Left lung (tissue), 10 donors: ENCODE data around the gene RAX2. TPM values are rescaled to one million over a fixed set of nuclear protein-coding genes. Genes with fewer than 3 reads are reported as not detected.

Source experiments
- ATAC-seq: fragments of 200-7000 bp; cut with Tn5 transposase; one replicate; pipeline ENCODE4 v1.9.1; 2020; ENCODE audit warnings: moderate library complexity
- DNase-seq, 4 donors: peaks; one replicate each; pipeline ENCODE4 v3.0.0-alpha.2; 2013 to 2020
- H3K27ac ChIP-seq, 2 donors: fragments of 200-600 bp; sonication (generic) in 1 of 2; one replicate each; pipeline versions ENCODE4 v1.5.0 to v1.8.0; 2020 to 2021
- H3K27me3 ChIP-seq, 2 donors: fragments of 200-600 bp; sonication (generic) in 1 of 2; one replicate each; pipeline versions ENCODE4 v1.5.0 to v1.8.0; 2020 to 2021
- H3K36me3 ChIP-seq, 2 donors: fragments of 200-600 bp; sonication (generic) in 1 of 2; one replicate each; pipeline versions ENCODE4 v1.5.0 to v1.8.0; 2020 to 2021
- H3K4me1 ChIP-seq, 2 donors: fragments of 200-600 bp; one replicate each; pipeline ENCODE4 v1.8.0; 2021
- H3K4me3 ChIP-seq, 2 donors: fragments of 200-600 bp; sonication (generic) in 1 of 2; one replicate each; pipeline versions ENCODE4 v1.5.0 to v1.8.0; 2020 to 2021; ENCODE audit warnings: mild to moderate bottlenecking in 1 of 2
- H3K9me3 ChIP-seq, 2 donors: fragments of 200-600 bp; sonication (generic) in 1 of 2; one replicate each; pipeline versions ENCODE4 v1.5.0 to v1.8.0; 2020 to 2021
- intact Hi-C, 2 donors: fragments of 100-400 bp; cut with DNase I; formaldehyde crosslinking; loops; one replicate each; pipeline versions ENCODE4 v1.11.2 to v1.14.2; 2022
- polyA plus RNA-seq, 6 donors: library from polyadenylated mRNA; unstranded; fragments of 120-200 nt; gene quantifications; one replicate each; pipeline ENCODE4 v1.2.1, GENCODE V29; 2013; ENCODE audit not compliant: insufficient read length in 6 of 6
- total RNA-seq, 2 donors: library from RNA; stranded (reverse); fragmentation: NEBNext Ultra II Directional; extraction: Animal tissue kit (Norgen Biotek cat#: 25700); gene quantifications; one replicate each; pipeline ENCODE4 v1.2.1, GENCODE V29; 2021
- TF ChIP-seq, protein P1 (sequence below), 2 donors: fragments of 200-600 bp; sonication (generic) in 1 of 2; IDR thresholded peaks; one replicate each; pipeline versions ENCODE4 v1.5.0 to v1.8.0; 2021; ENCODE audit warnings: antibody characterized with exemption in 2 of 2
- donor health status: DM: no; HTN: yes; CAD: no.
- donor health status: DM: no; HTN: no; CAD: no.

Gene RAX2
- total and polyA plus RNA-seq, 8 donors = 0.08 TPM; not detected in 7

DNA sequence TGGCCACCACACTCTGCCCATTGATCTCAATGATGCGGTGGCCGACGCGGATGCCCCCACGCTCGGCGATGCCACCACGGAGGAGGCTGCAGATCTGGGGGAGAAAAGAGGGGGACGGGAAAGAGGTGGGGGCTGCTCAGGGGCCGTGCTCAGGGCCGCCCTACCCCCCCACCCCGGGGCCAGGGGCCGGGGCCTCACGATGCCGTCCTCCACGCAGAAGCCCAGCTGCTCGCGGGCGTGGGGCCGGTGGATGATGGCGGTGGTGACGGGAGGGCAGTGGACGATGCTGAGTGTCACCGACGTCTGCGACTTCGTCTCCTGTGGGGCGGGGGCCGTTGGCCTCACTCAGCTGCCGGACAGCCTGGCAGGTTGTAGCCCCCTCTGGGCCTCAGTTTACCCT, 20.8 kb downstream of the RAX2 start:
- DNase-seq (peak in 1 of 4 donors; percentile 76), ATAC-seq (no peak)
- no peaks in the 10 kb centered on the region for H3K4me1 ChIP-seq
- intact Hi-C loops = no loop called here
- no peaks in the 10 kb centered on the region for H3K9me3 ChIP-seq
- TF ChIP-seq, protein P1, sequence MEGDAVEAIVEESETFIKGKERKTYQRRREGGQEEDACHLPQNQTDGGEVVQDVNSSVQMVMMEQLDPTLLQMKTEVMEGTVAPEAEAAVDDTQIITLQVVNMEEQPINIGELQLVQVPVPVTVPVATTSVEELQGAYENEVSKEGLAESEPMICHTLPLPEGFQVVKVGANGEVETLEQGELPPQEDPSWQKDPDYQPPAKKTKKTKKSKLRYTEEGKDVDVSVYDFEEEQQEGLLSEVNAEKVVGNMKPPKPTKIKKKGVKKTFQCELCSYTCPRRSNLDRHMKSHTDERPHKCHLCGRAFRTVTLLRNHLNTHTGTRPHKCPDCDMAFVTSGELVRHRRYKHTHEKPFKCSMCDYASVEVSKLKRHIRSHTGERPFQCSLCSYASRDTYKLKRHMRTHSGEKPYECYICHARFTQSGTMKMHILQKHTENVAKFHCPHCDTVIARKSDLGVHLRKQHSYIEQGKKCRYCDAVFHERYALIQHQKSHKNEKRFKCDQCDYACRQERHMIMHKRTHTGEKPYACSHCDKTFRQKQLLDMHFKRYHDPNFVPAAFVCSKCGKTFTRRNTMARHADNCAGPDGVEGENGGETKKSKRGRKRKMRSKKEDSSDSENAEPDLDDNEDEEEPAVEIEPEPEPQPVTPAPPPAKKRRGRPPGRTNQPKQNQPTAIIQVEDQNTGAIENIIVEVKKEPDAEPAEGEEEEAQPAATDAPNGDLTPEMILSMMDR (IDR thresholded peaks at IDR 0.05) = no peak
- H3K27ac ChIP-seq = no peak overlapping the region
- no peak overlapping the region for H3K4me3 ChIP-seq
- peaks cover 0 to 58% of the 10 kb centered on the region in 2 donors for H3K36me3 ChIP-seq
- H3K27me3 ChIP-seq = no peaks in the 10 kb centered on the region

DNA sequence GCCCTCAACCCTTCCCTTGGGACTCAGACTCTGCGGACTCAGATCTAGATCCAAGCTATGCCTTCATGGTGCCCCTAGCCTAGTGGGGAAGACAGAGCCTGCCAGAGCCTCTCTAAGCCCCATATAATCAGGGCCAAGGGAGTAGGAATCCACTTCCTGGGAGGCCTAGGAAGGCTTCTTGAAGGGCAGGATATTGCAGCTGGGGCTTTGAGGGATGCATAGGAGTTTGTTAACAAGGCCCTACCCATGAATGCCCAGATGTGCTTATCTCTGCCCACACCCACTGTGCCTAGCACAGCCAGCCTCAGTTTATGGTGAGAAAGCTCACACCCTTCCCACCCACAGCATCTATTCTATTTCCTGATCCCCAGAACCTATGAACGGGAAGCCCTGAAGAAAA, 21.8 kb downstream of the RAX2 start:
- Histone ChIP-seq H3K27me3 (no peaks in the 10 kb centered on the region), H3K4me3 (no peak overlapping the region), H3K36me3 (peaks cover 0 to 58% of the 10 kb centered on the region in 2 donors), H3K9me3 (no peaks in the 10 kb centered on the region), H3K27ac (no peak overlapping the region), H3K4me1 (no peaks in the 10 kb centered on the region)
- TF ChIP-seq, protein P1 (IDR thresholded peaks at IDR 0.05) = no peak
- ATAC-seq (no peak), DNase-seq (no peak)
- intact Hi-C loops = no loop called here

DNA sequence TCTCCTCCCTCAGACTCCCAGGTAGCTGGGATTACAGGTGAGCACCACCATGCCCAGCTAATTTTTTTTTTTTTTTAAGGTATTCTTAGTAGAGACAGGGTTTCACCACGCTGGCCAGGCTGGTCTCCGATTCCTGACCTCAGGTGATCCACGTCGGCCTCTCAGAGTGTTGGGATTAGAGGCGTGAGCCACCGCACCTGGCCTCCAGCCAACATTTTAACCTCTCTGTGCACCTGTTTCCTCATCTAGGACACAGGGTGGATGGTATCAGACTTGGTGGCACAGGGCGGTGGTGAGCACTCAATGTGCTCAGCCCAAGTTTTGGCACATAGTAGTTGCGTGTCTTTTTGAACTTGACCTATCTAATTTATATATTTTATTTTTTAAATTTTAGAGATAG, 23.1 kb downstream of the RAX2 start:
- TF ChIP-seq, protein P1 (IDR thresholded peaks at IDR 0.05) = no peak
- no peaks in the 10 kb centered on the region for H3K9me3 ChIP-seq
- no peaks in the 10 kb centered on the region for H3K27me3 ChIP-seq
- H3K36me3 ChIP-seq = peaks cover 0 to 52% of the 10 kb centered on the region in 2 donors
- ATAC-seq (peak; percentile 14), DNase-seq (peak in 1 of 4 donors; percentile 50)
- H3K4me1 ChIP-seq = no peaks in the 10 kb centered on the region
- intact Hi-C loops = no loop called here
- H3K27ac ChIP-seq = no peak overlapping the region
- no peak overlapping the region for H3K4me3 ChIP-seq

DNA sequence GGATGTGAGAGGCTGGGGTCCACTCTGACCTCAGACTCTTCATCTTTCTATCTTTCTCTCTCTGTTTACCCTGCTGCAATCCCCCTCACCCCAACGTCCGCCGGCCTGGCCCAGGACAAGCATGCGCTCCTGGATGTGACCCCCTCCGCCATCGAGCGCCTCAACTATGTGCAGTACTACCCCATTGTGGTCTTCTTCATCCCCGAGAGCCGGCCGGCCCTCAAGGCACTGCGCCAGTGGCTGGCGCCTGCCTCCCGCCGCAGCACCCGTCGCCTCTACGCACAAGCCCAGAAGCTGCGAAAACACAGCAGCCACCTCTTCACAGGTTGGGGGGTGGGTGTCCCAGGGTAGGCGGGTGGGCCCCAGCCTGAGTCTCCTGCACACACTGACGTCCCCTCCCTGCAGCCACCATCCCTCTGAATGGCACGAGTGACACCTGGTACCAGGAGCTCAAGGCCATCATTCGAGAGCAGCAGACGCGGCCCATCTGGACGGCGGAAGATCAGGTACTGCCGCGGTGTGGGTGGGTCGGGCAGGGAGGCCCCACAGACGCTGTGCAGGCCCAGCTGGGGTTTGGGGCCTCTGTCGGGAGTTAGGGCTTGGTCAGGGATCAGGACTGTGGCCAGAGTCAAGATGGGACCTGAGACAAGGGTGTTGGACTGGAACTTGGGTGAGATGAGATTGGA, 25.5 kb downstream of the RAX2 start:
- no peaks in the 10 kb centered on the region for H3K9me3 ChIP-seq
- no peaks in the 10 kb centered on the region for H3K4me1 ChIP-seq
- TF ChIP-seq, protein P1 (IDR thresholded peaks at IDR 0.05) = no peak
- H3K27ac ChIP-seq = no peak overlapping the region
- no peaks in the 10 kb centered on the region for H3K27me3 ChIP-seq
- peak in 1 of 4 donors; percentile 81 for DNase-seq
- no peak overlapping the region for H3K4me3 ChIP-seq
- no peak for ATAC-seq
- intact Hi-C loops = no loop called here
- peaks cover 0 to 28% of the 10 kb centered on the region in 2 donors for H3K36me3 ChIP-seq

DNA sequence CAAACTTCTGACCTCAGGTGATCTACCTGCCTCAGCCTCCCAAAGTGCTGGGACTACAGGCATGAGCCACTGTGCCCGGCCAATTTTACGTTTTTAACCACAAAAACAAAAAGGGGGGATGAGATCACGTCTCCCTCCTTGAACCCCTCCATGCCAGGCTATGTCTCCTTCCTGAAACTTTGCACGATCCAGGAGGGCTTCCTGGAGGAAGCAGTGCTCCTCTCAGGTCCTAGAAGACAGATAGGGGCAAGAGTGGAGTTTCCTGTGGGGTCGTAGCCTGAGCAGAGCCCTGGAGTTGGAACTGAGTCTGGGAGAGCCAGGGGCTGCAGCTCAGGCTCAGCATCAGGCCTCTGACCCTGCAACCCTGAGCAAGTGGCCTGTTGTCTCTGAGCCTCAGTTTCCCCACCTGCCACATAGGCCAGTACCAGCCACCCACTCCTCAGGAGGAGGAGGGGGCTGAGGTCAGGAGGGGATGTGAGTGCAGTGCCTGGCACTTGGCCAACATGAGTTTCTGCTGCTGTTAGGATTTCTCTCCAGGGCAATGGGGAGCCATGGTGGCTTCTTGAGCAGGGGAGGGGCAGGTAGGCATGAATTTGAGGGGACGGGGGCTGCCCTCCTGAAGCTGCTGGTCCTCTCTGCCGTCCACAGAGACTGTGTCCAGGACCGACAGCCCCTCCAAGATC, 26.5 kb downstream of the RAX2 start:
- Histone ChIP-seq H3K4me3 (no peak overlapping the region), H3K27ac (no peak overlapping the region), H3K27me3 (no peaks in the 10 kb centered on the region), H3K9me3 (no peaks in the 10 kb centered on the region), H3K36me3 (peaks cover 0 to 19% of the 10 kb centered on the region in 2 donors), H3K4me1 (no peaks in the 10 kb centered on the region)
- DNase-seq = no peak
- intact Hi-C loops = no loop called here
- ATAC-seq = no peak
- TF ChIP-seq, protein P1 (IDR thresholded peaks at IDR 0.05) = no peak
